Mesenchymal stem cell (in vitro differentiated cells and primary cell): Measurements from ENCODE around the gene CDC42EP3.
A peak's percentile ranks its signal among the peaks of the same experiment; 100 is the strongest.

Experiments
- DNase-seq: peaks from one replicate; pipeline ENCODE4 v3.0.0-alpha.2; 2013
- H2AFZ ChIP-seq: one replicate; pipeline ENCODE4 v1.6.1; 2013; ENCODE audit warnings: low read depth, mild to moderate bottlenecking, control low read depth, inconsistent platforms, low read length, moderate library complexity
- H2AK5ac ChIP-seq: 2 replicates; pipeline ENCODE4 v1.6.1; 2013; ENCODE audit warnings: low read length, moderate library complexity, mild to moderate bottlenecking, inconsistent platforms; ENCODE audit not compliant: severe bottlenecking
- H2BK120ac ChIP-seq: one replicate; pipeline ENCODE4 v1.6.1; 2013; ENCODE audit warnings: low read depth, mild to moderate bottlenecking, inconsistent platforms, low read length, moderate library complexity
- H2BK12ac ChIP-seq, 2 experiments: one replicate each; pipeline ENCODE4 v1.6.1; 2013; ENCODE audit warnings: inconsistent platforms in 2 of 2, low read length in 2 of 2, mild to moderate bottlenecking in 2 of 2, moderate library complexity in 2 of 2, control low read depth in 1 of 2
- H2BK15ac ChIP-seq: one replicate; pipeline ENCODE4 v1.6.1; 2013; ENCODE audit warnings: mild to moderate bottlenecking, low read depth, inconsistent platforms; ENCODE audit not compliant: poor library complexity, severe bottlenecking
- H2BK5ac ChIP-seq: 2 replicates; pipeline ENCODE4 v1.6.1; 2013; ENCODE audit warnings: low read depth, mild to moderate bottlenecking, low read length, control low read depth, inconsistent platforms; ENCODE audit not compliant: poor library complexity, severe bottlenecking
- H3K14ac ChIP-seq, 2 experiments: one replicate each; pipeline ENCODE4 v1.6.1; 2013; ENCODE audit warnings: inconsistent platforms in 2 of 2, low read length in 2 of 2, control low read depth in 1 of 2, mild to moderate bottlenecking in 1 of 2, moderate library complexity in 1 of 2
- H3K18ac ChIP-seq, 2 experiments: one replicate each; pipeline ENCODE4 v1.6.1; 2013; ENCODE audit warnings: inconsistent platforms in 2 of 2, low read length in 2 of 2, control low read depth in 1 of 2, low read depth in 1 of 2, mild to moderate bottlenecking in 1 of 2
- H3K23ac ChIP-seq, 2 experiments: one replicate each; pipeline ENCODE4 v1.6.1; 2013; ENCODE audit warnings: inconsistent platforms in 2 of 2, low read length in 2 of 2, mild to moderate bottlenecking in 2 of 2, moderate library complexity in 2 of 2, control low read depth in 1 of 2
- H3K27ac ChIP-seq: 2 replicates; pipeline ENCODE4 v1.5.1; 2013; ENCODE audit warnings: mild to moderate bottlenecking, moderate library complexity, low read length, control low read depth, inconsistent platforms; ENCODE audit not compliant: poor library complexity, severe bottlenecking
- H3K27me3 ChIP-seq, 2 experiments: 2 replicates each; pipeline versions ENCODE4 v1.6.1 to v1.7.0; 2013; ENCODE audit warnings: low read length in 2 of 2, mild to moderate bottlenecking in 2 of 2, moderate library complexity in 2 of 2, control low read depth in 1 of 2, inconsistent platforms in 1 of 2; ENCODE audit not compliant: control insufficient read depth in 1 of 2, insufficient read depth in 1 of 2
- H3K36me3 ChIP-seq, 2 experiments: 2 replicates each; pipeline versions ENCODE4 v1.6.1 to v1.7.0; 2013; ENCODE audit warnings: low read length in 2 of 2, control low read depth in 1 of 2, inconsistent platforms in 1 of 2, low read depth in 1 of 2, mild to moderate bottlenecking in 1 of 2; ENCODE audit not compliant: insufficient read depth in 2 of 2, control insufficient read depth in 1 of 2
- H3K4ac ChIP-seq, 2 experiments: one replicate each; pipeline ENCODE4 v1.6.1; 2013; ENCODE audit warnings: inconsistent platforms in 2 of 2, low read length in 2 of 2, mild to moderate bottlenecking in 2 of 2, moderate library complexity in 2 of 2, control low read depth in 1 of 2, low read depth in 1 of 2
- H3K4me1 ChIP-seq: 2 replicates; pipeline ENCODE4 v1.6.1; 2013; ENCODE audit warnings: low read depth, low read length, control low read depth; ENCODE audit not compliant: control insufficient read depth, insufficient read depth
- H3K4me2 ChIP-seq: 2 replicates; pipeline ENCODE4 v1.6.1; 2013; ENCODE audit warnings: low read length, mild to moderate bottlenecking, inconsistent platforms; ENCODE audit not compliant: poor library complexity, severe bottlenecking
- H3K4me3 ChIP-seq, 2 experiments: 2 replicates each; pipeline versions ENCODE4 v1.5.1 to v1.7.0; 2013; ENCODE audit warnings: low read length in 2 of 2, mild to moderate bottlenecking in 2 of 2, control low read depth in 1 of 2, low read depth in 1 of 2; ENCODE audit not compliant: insufficient read depth in 1 of 2
- H3K79me1 ChIP-seq: replicated peaks from 2 replicates; pipeline ENCODE4 v1.6.1; 2013; ENCODE audit warnings: mild to moderate bottlenecking, control low read depth, low read length, inconsistent platforms; ENCODE audit not compliant: poor library complexity, severe bottlenecking
- H3K9ac ChIP-seq: 2 replicates; pipeline ENCODE4 v1.7.0; 2013; ENCODE audit warnings: mild to moderate bottlenecking, low read length, moderate library complexity
- H3K9me3 ChIP-seq: 2 replicates; pipeline ENCODE4 v1.7.0; 2013; ENCODE audit warnings: mild to moderate bottlenecking, low read length; ENCODE audit not compliant: control insufficient read depth
- H4K8ac ChIP-seq: one replicate; pipeline ENCODE4 v1.6.1; 2013; ENCODE audit warnings: inconsistent platforms, mild to moderate bottlenecking, low read length, moderate library complexity
- H4K91ac ChIP-seq: one replicate; pipeline ENCODE4 v1.6.1; 2013; ENCODE audit warnings: mild to moderate bottlenecking, low read length, inconsistent platforms
- WGBS: methylation state at CpG from one replicate; pipeline ENCODE4 v1.1.7; 2013; ENCODE audit warnings: mixed read lengths; 5-methylcytosine and 5-hydroxymethylcytosine counted together

CDC42EP3 gene

DNA sequence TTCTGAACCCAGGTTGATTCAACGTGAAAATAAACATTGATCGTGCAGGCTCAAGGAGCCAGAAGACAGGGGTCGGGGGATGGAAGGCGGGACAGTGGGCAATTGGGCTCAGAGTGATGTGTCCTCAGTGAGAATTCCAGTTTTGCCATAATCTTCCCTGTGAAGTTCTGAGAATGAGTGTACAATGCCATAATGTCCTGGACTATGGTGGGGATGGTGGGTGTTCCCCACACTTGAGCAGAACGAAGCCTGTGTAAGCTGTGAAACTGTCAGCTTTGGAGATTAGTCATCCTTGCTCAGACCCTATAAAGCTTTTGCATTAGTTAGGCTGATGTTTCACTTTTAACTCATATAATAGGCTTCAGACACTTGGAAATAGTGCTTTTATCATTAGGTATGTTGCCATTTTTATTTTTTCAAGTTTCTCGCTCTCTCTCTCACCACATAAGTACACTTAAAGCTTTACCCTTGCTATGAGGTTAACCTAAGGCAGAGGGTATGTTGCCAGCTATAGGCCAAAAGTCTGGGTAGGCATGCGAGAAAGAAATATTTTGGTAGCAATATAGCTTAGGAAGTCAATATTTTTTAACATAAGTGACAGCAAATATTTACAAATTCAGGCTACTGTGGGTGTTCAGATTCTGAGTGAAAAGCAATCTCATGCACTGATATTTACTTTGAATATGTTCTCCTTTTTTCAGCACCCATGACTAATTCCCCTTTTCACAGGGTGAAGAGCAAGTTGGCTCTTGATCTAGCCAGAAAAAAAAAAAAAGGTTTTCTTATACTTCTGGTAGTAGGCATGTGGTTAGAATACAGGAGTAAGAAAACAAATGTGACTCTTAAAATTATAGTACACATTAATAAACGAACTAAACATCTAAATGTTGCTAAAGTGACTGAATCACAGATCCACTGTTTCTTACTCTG, 47.2 kb downstream of the CDC42EP3 start:
- H3K79me1 ChIP-seq = no peaks in the 10 kb centered on the region
- no peak overlapping the region for H4K8ac ChIP-seq
- 58% methylated on average over 5 of the region's 8 CpGs for WGBS

GRCh38 chr2:37623406-37623805, 48.0 kb downstream of the CDC42EP3 start:
- Histone ChIP-seq H2AFZ (no peak overlapping the region), H3K9ac (no peak overlapping the region), H2BK120ac (no peak overlapping the region), H3K4me2 (no peak overlapping the region), H3K4me1 (peaks cover 7% of the 10 kb centered on the region), H2BK5ac (no peak overlapping the region), H2AK5ac (no peak overlapping the region), H3K18ac (peak overlapping the region in 1 of 2 experiments; percentile 56), H4K91ac (no peak overlapping the region), H2BK12ac (peak overlapping the region in 1 of 2 experiments; percentile 55), H2BK15ac (no peak overlapping the region), H3K23ac (no peak overlapping the region), H3K4me3 (no peak overlapping the region), H3K14ac (no peak overlapping the region), H4K8ac (no peak overlapping the region), H3K27ac (no peak overlapping the region), H3K4ac (peak overlapping the region in 1 of 2 experiments; percentile 30), H3K27me3 (no peaks in the 10 kb centered on the region), H3K9me3 (no peaks in the 10 kb centered on the region), H3K79me1 (no peaks in the 10 kb centered on the region), H3K36me3 (no peaks in the 10 kb centered on the region)
- no peak for DNase-seq

More for the DNA sequence above, 47.2 kb downstream of the CDC42EP3 start:
- Histone ChIP-seq H3K4me1 (peaks cover 7% of the 10 kb centered on the region), H3K9me3 (no peaks in the 10 kb centered on the region), H2BK5ac (no peak overlapping the region), H3K36me3 (no peaks in the 10 kb centered on the region), H2AFZ (no peak overlapping the region), H4K91ac (peak overlapping the region; percentile 8), H2AK5ac (no peak overlapping the region), H3K27me3 (no peaks in the 10 kb centered on the region), H2BK120ac (no peak overlapping the region), H3K23ac (no peak overlapping the region), H2BK15ac (no peak overlapping the region), H3K4ac (no peak overlapping the region), H3K4me3 (no peak overlapping the region), H2BK12ac (peak overlapping the region in 1 of 2 experiments; percentile 18), H3K14ac (no peak overlapping the region), H3K18ac (no peak overlapping the region), H3K9ac (peak overlapping the region; percentile 50), H3K4me2 (no peak overlapping the region), H3K27ac (peak overlapping the region; percentile 62)
- DNase-seq = peak; percentile 81

- Histone ChIP-seq H3K9ac (no peak overlapping the region), H3K9me3 (no peaks in the 10 kb centered on the region), H2AK5ac (no peak overlapping the region), H2BK12ac (no peak overlapping the region), H3K23ac (no peak overlapping the region), H4K8ac (no peak overlapping the region), H3K4me3 (no peak overlapping the region), H2BK15ac (no peak overlapping the region), H3K79me1 (no peaks in the 10 kb centered on the region), H4K91ac (no peak overlapping the region), H3K18ac (no peak overlapping the region), H3K36me3 (no peaks in the 10 kb centered on the region), H2BK120ac (no peak overlapping the region), H3K14ac (no peak overlapping the region), H2AFZ (no peak overlapping the region), H3K27me3 (no peaks in the 10 kb centered on the region), H2BK5ac (peak overlapping the region; percentile 53), H3K4me1 (peaks cover 7% of the 10 kb centered on the region), H3K4me2 (no peak overlapping the region), H3K4ac (no peak overlapping the region), H3K27ac (no peak overlapping the region)
- WGBS = 100% methylated on average over 3 of the region's 4 CpGs
- DNase-seq = no peak
Observed at GRCh38 chr2:37622450-37623100, 48.9 kb downstream of the CDC42EP3 start.

DNA sequence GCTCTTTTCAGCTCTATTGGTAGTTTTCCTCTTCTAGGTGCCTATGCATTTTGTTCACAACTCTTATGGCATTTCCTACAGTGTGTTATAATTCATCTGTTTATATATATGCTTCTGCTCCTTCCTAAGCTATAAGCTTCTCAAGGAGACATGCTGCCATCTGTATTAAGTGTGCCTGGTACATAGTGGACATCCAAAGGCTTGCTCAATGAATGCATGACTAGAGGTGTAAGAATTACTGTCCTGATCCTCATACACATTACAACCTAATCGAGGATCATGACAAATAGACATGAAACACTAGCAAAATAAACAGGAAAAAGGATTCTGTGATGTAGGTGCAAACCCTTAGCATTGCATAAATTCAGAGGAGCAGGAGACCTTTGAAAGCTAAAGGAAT, 50.2 kb downstream of the CDC42EP3 start:
- H2BK120ac ChIP-seq = no peak overlapping the region
- H3K18ac ChIP-seq = no peak overlapping the region
- no peak overlapping the region for H2BK15ac ChIP-seq
- H3K4me2 ChIP-seq = no peak overlapping the region
- H3K4me3 ChIP-seq = no peak overlapping the region
- no peak overlapping the region for H3K9ac ChIP-seq
- no CpG with 5 or more reads among the region's 1 CpG for WGBS
- H2AK5ac ChIP-seq = no peak overlapping the region
- no peak overlapping the region for H3K23ac ChIP-seq
- no peak overlapping the region for H3K4ac ChIP-seq
- H3K27ac ChIP-seq = no peak overlapping the region
- no peaks in the 10 kb centered on the region for H3K27me3 ChIP-seq
- no peaks in the 10 kb centered on the region for H3K79me1 ChIP-seq
- no peak for DNase-seq
- H3K4me1 ChIP-seq = peaks cover 7% of the 10 kb centered on the region
- no peak overlapping the region for H2BK12ac ChIP-seq
- no peaks in the 10 kb centered on the region for H3K9me3 ChIP-seq
- H3K36me3 ChIP-seq = no peaks in the 10 kb centered on the region
- H2AFZ ChIP-seq = no peak overlapping the region
- no peak overlapping the region for H2BK5ac ChIP-seq
- H3K14ac ChIP-seq = no peak overlapping the region
- H4K8ac ChIP-seq = no peak overlapping the region
- no peak overlapping the region for H4K91ac ChIP-seq
